Fibroblast of lung (primary cell): ENCODE results near the gene MRTO4. TPM values are rescaled to one million over a fixed set of nuclear protein-coding genes. Genes with fewer than 3 reads are reported as not detected.
"Not testable (repeated sequence)": the region's sequence is repeated elsewhere in the genome, so short reads cannot be mapped to it uniquely, and the experiment has no call there.

Experiments used
- DNase-seq, 2 donors: peaks; one replicate each; pipeline versions ENCODE4 v3.0.0 to v3.0.0-alpha.2; 2010; ENCODE audit warnings: low read depth in 2 of 2
- H2AFZ ChIP-seq: 2 replicates; pipeline ENCODE4 v1.5.1; 2012; ENCODE audit warnings: low read length, control low read depth, inconsistent platforms
- H3K27ac ChIP-seq: 2 replicates; pipeline ENCODE4 v1.5.1; 2011; ENCODE audit warnings: low read length, control low read depth; ENCODE audit not compliant: insufficient read depth
- H3K27me3 ChIP-seq: 2 replicates; pipeline ENCODE4 v1.5.1; 2011; ENCODE audit warnings: mild to moderate bottlenecking, low read length; ENCODE audit not compliant: control insufficient read depth, insufficient read depth
- H3K36me3 ChIP-seq: 2 replicates; pipeline ENCODE4 v1.5.1; 2011; ENCODE audit warnings: low read length; ENCODE audit not compliant: control insufficient read depth, insufficient read depth
- H3K4me1 ChIP-seq: 2 replicates; pipeline ENCODE4 v1.5.1; 2011; ENCODE audit warnings: low read length; ENCODE audit not compliant: control insufficient read depth, insufficient read depth; ENCODE audit errors: extremely low read depth
- H3K4me2 ChIP-seq: 2 replicates; pipeline ENCODE4 v1.5.1; 2011; ENCODE audit warnings: low read length, control low read depth; ENCODE audit not compliant: insufficient read depth; ENCODE audit errors: extremely low read depth
- H3K4me3 ChIP-seq, 4 experiments: fragments of 200-600 bp in 1 of 4; sonication (generic) in 1 of 4; replicated peaks in 1 of 4; 2 replicates each; pipeline ENCODE4 v1.5.1; 2011 to 2016; ENCODE audit warnings: low read length in 4 of 4, low read depth in 3 of 4, mild to moderate bottlenecking in 3 of 4, control low read depth in 2 of 4, inconsistent platforms in 1 of 4, mixed read lengths in 1 of 4; ENCODE audit not compliant: insufficient read depth in 1 of 4; ENCODE audit errors: control extremely low read depth in 1 of 4
- H3K79me2 ChIP-seq: 2 replicates; pipeline ENCODE4 v1.5.1; 2012; ENCODE audit warnings: mild to moderate bottlenecking, low read length, inconsistent platforms; ENCODE audit not compliant: control insufficient read depth, insufficient read depth
- H3K9ac ChIP-seq: 2 replicates; pipeline ENCODE4 v1.5.1; 2011; ENCODE audit warnings: mild to moderate bottlenecking, low read length, control low read depth; ENCODE audit not compliant: insufficient read depth
- H3K9me3 ChIP-seq: 2 replicates; pipeline ENCODE4 v1.5.1; 2012; ENCODE audit warnings: low read depth, low read length; ENCODE audit not compliant: control insufficient read depth, insufficient read depth
- H4K20me1 ChIP-seq: 2 replicates; pipeline ENCODE4 v1.5.1; 2011; ENCODE audit warnings: low read length; ENCODE audit not compliant: control insufficient read depth, insufficient read depth; ENCODE audit errors: extremely low read depth
- CTCF ChIP-seq, 2 donors: IDR thresholded peaks in 1 of 2; conservative IDR thresholded peaks in 1 of 2; 1 replicate in 1 of 2; 2 replicates in 1 of 2; pipeline ENCODE4 v1.5.1; 2011 to 2012; ENCODE audit warnings: low read length in 2 of 2, control low read depth in 1 of 2, inconsistent platforms in 1 of 2, low read depth in 1 of 2, mild to moderate bottlenecking in 1 of 2
- EZH2 ChIP-seq: IDR thresholded peaks from 2 replicates; pipeline ENCODE4 v1.5.1; 2012; ENCODE audit warnings: low read length, control low read depth, mild to moderate bottlenecking; ENCODE audit errors: missing control alignments
- polyA plus RNA-seq, 2 donors: library from polyadenylated mRNA; depleted of rRNA in 1 of 2; stranded (reverse) in 1 of 2; unstranded in 1 of 2; fragments of >200 nt; gene quantifications; 2 replicates each; pipeline ENCODE4 v1.2.1, GENCODE V29; 2011 to 2012; ENCODE audit warnings: missing spikeins in 1 of 2
- total RNA-seq: library from RNA; depleted of rRNA; stranded (reverse); fragments of >200 nt; gene quantifications from 2 replicates; pipeline ENCODE4 v1.2.1, GENCODE V29; 2014

MRTO4 gene
- total and polyA plus RNA-seq, 2 donors (not counting 1 experiment from before 2014, with no cell fraction given): 12.6 to 28.6 TPM

GRCh38 chr1:19287436-19288185 is 36.0 kb downstream of the MRTO4 start:
- no peak for DNase-seq
- Histone ChIP-seq H4K20me1 (no peaks in the 10 kb centered on the region), H3K27me3 (no peaks in the 10 kb centered on the region), H3K36me3 (no peaks in the 10 kb centered on the region), H3K9ac (no peak overlapping the region), H3K79me2 (no peaks in the 10 kb centered on the region), H2AFZ (no peak overlapping the region), H3K9me3 (no peaks in the 10 kb centered on the region), H3K4me2 (no peak overlapping the region), H3K4me1 (peaks cover 2% of the 10 kb centered on the region), H3K4me3 (no peak overlapping the region), H3K27ac (no peak overlapping the region)
- TF ChIP-seq EZH2: no peak
- TF ChIP-seq CTCF (conservative IDR thresholded peaks at IDR 0.05 in 1 of 2, IDR thresholded peaks at IDR 0.05 in 1 of 2; ENCODE audit: low read depth in 1 of 2, low read length in 2 of 2): no peak

- H3K79me2 ChIP-seq, H3K27ac ChIP-seq, H3K4me1 ChIP-seq, H4K20me1 ChIP-seq, H3K36me3 ChIP-seq, H3K9ac ChIP-seq, H3K27me3 ChIP-seq, H3K9me3 ChIP-seq: not testable (repeated sequence)
- H3K4me3 ChIP-seq: peak within 1 kb of the TSS; percentile 47 to 54 (median 51)
- peak within 1 kb of the TSS; percentile 80 for H2AFZ ChIP-seq
- H3K4me2 ChIP-seq: peak within 1 kb of the TSS; percentile 84
- DNase-seq: peak in 1 of 2 donors; percentile 26
These were observed 37.0 kb downstream of the MRTO4 start, which contains the start of gene AKR7A3 for GRCh38 chr1:19288324-19289241. TSS of gene AKR7A3 (minus strand) at chr1:19288770. CDS start at chr1:19288709, 61 bp downstream.

- H3K79me2 ChIP-seq: no peaks in the 10 kb centered on the region
- H3K9ac ChIP-seq: no peak overlapping the region
- no peak overlapping the region for H2AFZ ChIP-seq
- H3K4me3 ChIP-seq: peak overlapping the region in 2 of 4 experiments; percentile 49 to 53
- no peaks in the 10 kb centered on the region for H3K36me3 ChIP-seq
- H3K4me1 ChIP-seq: peaks cover 2% of the 10 kb centered on the region
- no peak for DNase-seq
- H3K9me3 ChIP-seq: no peaks in the 10 kb centered on the region
- peak overlapping the region; percentile 84 for H3K4me2 ChIP-seq
- no peaks in the 10 kb centered on the region for H4K20me1 ChIP-seq
- TF ChIP-seq EZH2: no peak
- TF ChIP-seq CTCF (conservative IDR thresholded peaks at IDR 0.05 in 1 of 2, IDR thresholded peaks at IDR 0.05 in 1 of 2; ENCODE audit: low read depth in 1 of 2, low read length in 2 of 2): no peak
- H3K27ac ChIP-seq: no peak overlapping the region
- no peaks in the 10 kb centered on the region for H3K27me3 ChIP-seq
These were observed 37.6 kb downstream of the MRTO4 start for GRCh38 chr1:19289244-19289643.
